Measurements from ENCODE around the gene DTX4. TPM values are rescaled to one million over a fixed set of nuclear protein-coding genes. Genes with fewer than 3 reads are reported as not detected.
A peak's percentile ranks its signal among the peaks of the same experiment; 100 is the strongest.
"Not testable (repeated sequence)": the region's sequence is repeated elsewhere in the genome, so short reads cannot be mapped to it uniquely, and the experiment has no call there.

Gene DTX4
- 45.9 TPM for polyA plus RNA-seq (ENCODE audit: insufficient read length)
- long read RNA-seq, donor 1, full-length matches to known transcripts = 11 of 138 reads
- long read RNA-seq, donor 1, partial matches to known transcripts = 127 of 138 reads
- long read RNA-seq, donor 1, other reads (novel, unspliced or antisense) = 0 of 138 reads
- long read RNA-seq, donor 2, full-length matches to known transcripts = 4 of 68 reads
- long read RNA-seq, donor 2, partial matches to known transcripts = 64 of 68 reads
- long read RNA-seq, donor 2, other reads (novel, unspliced or antisense) = 0 of 68 reads
- long read RNA-seq, donor 3, full-length matches to known transcripts = 3 of 11 reads
- long read RNA-seq, donor 3, partial matches to known transcripts = 8 of 11 reads
- long read RNA-seq, donor 3, other reads (novel, unspliced or antisense) = 0 of 11 reads
- long read RNA-seq, donor 4, partial matches to known transcripts = 0 of 1 reads
- long read RNA-seq, donor 4, other reads (novel, unspliced or antisense) = 0 of 1 reads
- long read RNA-seq, donor 5, full-length matches to known transcripts = 3 of 3 reads
- long read RNA-seq, donor 5, partial matches to known transcripts = 0 of 3 reads
- long read RNA-seq, donor 5, other reads (novel, unspliced or antisense) = 0 of 3 reads
- long read RNA-seq, donor 6, full-length matches to known transcripts = 4 of 11 reads
- long read RNA-seq, donor 6, partial matches to known transcripts = 7 of 11 reads
- long read RNA-seq, donor 6, other reads (novel, unspliced or antisense) = 0 of 11 reads
- long read RNA-seq, donor 7, full-length matches to known transcripts = 6 of 6 reads
- long read RNA-seq, donor 7, partial matches to known transcripts = 0 of 6 reads
- long read RNA-seq, donor 7, other reads (novel, unspliced or antisense) = 0 of 6 reads
- long read RNA-seq, donor 8, full-length matches to known transcripts = 1 of 1 reads
- long read RNA-seq, donor 8, partial matches to known transcripts = 0 of 1 reads
- long read RNA-seq, donor 8, other reads (novel, unspliced or antisense) = 0 of 1 reads

- peak; percentile 89 for DNase-seq
These were observed at the start of gene DTX4 for GRCh38 chr11:59171508-59172322. Gene DTX4 (plus strand): TSS chr11:59172132. CDS start chr11:59172596, 464 bp downstream.

GRCh38 chr11:59135648-59136461 is 36.1 kb upstream of the DTX4 start:
- DNase-seq = peak; percentile 81

- not testable (repeated sequence) for DNase-seq
These were observed 35.4 kb upstream of the DTX4 start for GRCh38 chr11:59136551-59136950.

GRCh38 chr11:59137190-59137589 is 34.7 kb upstream of the DTX4 start:
- DNase-seq = no peak

- no peak for DNase-seq
These were observed 33.3 kb upstream of the DTX4 start for GRCh38 chr11:59138643-59139042.

GRCh38 chr11:59141191-59141590 is 30.7 kb upstream of the DTX4 start:
- DNase-seq = no peak

- no peak for DNase-seq
These were observed 30.1 kb upstream of the DTX4 start for GRCh38 chr11:59141673-59142460.

- peak; percentile 85 for DNase-seq
These were observed 29.1 kb upstream of the DTX4 start, which contains the start of gene FAM111A for GRCh38 chr11:59142530-59143507. Gene FAM111A (plus strand): TSS chr11:59142856. CDS start chr11:59148873, 6,017 bp downstream.

- no peak for DNase-seq
These were observed 27.8 kb upstream of the DTX4 start for GRCh38 chr11:59144096-59144495.

GRCh38 chr11:59144579-59145345 is 27.2 kb upstream of the DTX4 start:
- DNase-seq = peak; percentile 86

GRCh38 chr11:59145534-59145933 is 26.4 kb upstream of the DTX4 start:
- no peak for DNase-seq

GRCh38 chr11:59151761-59152160 is 20.2 kb upstream of the DTX4 start:
- no peak for DNase-seq

- DNase-seq = no peak
These were observed 19.5 kb upstream of the DTX4 start for GRCh38 chr11:59152312-59152951.

- no peak for DNase-seq
These were observed 17.3 kb upstream of the DTX4 start for GRCh38 chr11:59154610-59155009.

- no peak for DNase-seq
These were observed 14.5 kb upstream of the DTX4 start for GRCh38 chr11:59157433-59157832.

GRCh38 chr11:59158206-59159068 is 13.5 kb upstream of the DTX4 start:
- DNase-seq = peak; percentile 79

Data from left kidney (tissue), 8 donors.